Upper lobe of left lung (tissue), 6 donors: ENCODE measurements around the gene SRCIN1. TPM values are rescaled to one million over a fixed set of nuclear protein-coding genes. Genes with fewer than 3 reads are reported as not detected.

ENCODE experiments used
- ATAC-seq, 2 donors: fragments of 200-7000 bp; cut with Tn5 transposase; one replicate each; pipeline ENCODE4 v1.9.1; 2022; ENCODE audit warnings: mild to moderate bottlenecking in 2 of 2, moderate library complexity in 2 of 2; ENCODE audit not compliant: low FRiP score in 2 of 2
- DNase-seq, 2 donors: peaks; one replicate each; pipeline ENCODE4 v3.0.0-alpha.2; 2019 to 2020
- H3K27ac ChIP-seq, 4 donors: fragments of 200-600 bp; sonication (generic); one replicate each; pipeline ENCODE4 v1.5.1; 2016 to 2019
- H3K27me3 ChIP-seq, 4 donors: fragments of 200-600 bp; sonication (generic); one replicate each; pipeline ENCODE4 v1.5.1; 2017 to 2019
- H3K36me3 ChIP-seq, 4 donors: fragments of 200-600 bp; sonication (generic); one replicate each; pipeline ENCODE4 v1.5.1; 2016 to 2019
- H3K4me1 ChIP-seq, 4 donors: fragments of 200-600 bp; sonication (generic); one replicate each; pipeline ENCODE4 v1.5.1; 2018 to 2019
- H3K4me3 ChIP-seq, 4 donors: fragments of 200-600 bp; sonication (generic); one replicate each; pipeline ENCODE4 v1.5.1; 2017 to 2019; ENCODE audit warnings: mild to moderate bottlenecking in 2 of 4, moderate library complexity in 1 of 4
- H3K9me3 ChIP-seq, 4 donors: fragments of 200-600 bp; sonication (generic); one replicate each; pipeline ENCODE4 v1.5.1; 2018 to 2019
- CTCF ChIP-seq, 6 experiments: fragments of 450-650 bp in 4 of 6; fragments of 200-600 bp in 2 of 6; sonication (generic) in 2 of 6; IDR thresholded peaks; one replicate each; pipeline ENCODE4 v1.5.1; 2016 to 2019; ENCODE audit warnings: antibody characterized with exemption in 6 of 6
- EP300 ChIP-seq, 4 donors: sonication (generic); formaldehyde crosslinking; IDR thresholded peaks; one replicate each; pipeline ENCODE4 v1.5.1; 2017; ENCODE audit warnings: antibody characterized with exemption in 4 of 4, control low read depth in 2 of 4
- POLR2A ChIP-seq, 4 donors: fragments of 450-650 bp; IDR thresholded peaks; one replicate each; pipeline ENCODE4 v1.5.1; 2016 to 2017; ENCODE audit warnings: antibody characterized with exemption in 4 of 4, mild to moderate bottlenecking in 2 of 4
- POLR2AphosphoS5 ChIP-seq, 2 donors: sonication (generic); formaldehyde crosslinking; IDR thresholded peaks; one replicate each; pipeline ENCODE4 v1.5.1; 2017; ENCODE audit warnings: antibody characterized with exemption in 2 of 2
- WGBS, 2 donors: methylation state at CpG; one replicate each; pipeline ENCODE4 v1.1.5; 2017 to 2018; 5-methylcytosine and 5-hydroxymethylcytosine counted together
- total RNA-seq, 6 donors: library from RNA; depleted of rRNA in 4 of 6; stranded (reverse); fragments of >200 nt in 4 of 6; gene quantifications; one replicate each; pipeline versions ENCODE4 v1.1.0 to v1.2.1, GENCODE V29; 2016 to 2021
- donor health status: DM: no; HTN: no; CAD: no; lungs with moderate emphysema.
- donor health status: DM: no; HTN: yes; CAD: no; lungs with severe emphysema.

The SRCIN1 gene
- total RNA-seq, 6 donors from 2014 or later: 1.6 to 16.6 (median 5.6) TPM

- peaks cover 0 to 42% (median 26%) of the 10 kb centered on the region in 4 donors for H3K27me3 ChIP-seq
- DNase-seq (no peak), ATAC-seq (no peak)
- no peak for TF ChIP-seq POLR2A (IDR thresholded peaks at IDR 0.05)
- TF ChIP-seq CTCF (IDR thresholded peaks at IDR 0.05): no peak
- TF ChIP-seq POLR2AphosphoS5 (IDR thresholded peaks at IDR 0.05): no peak
- no peak for TF ChIP-seq EP300 (IDR thresholded peaks at IDR 0.05)
- 78 to 88% methylated on average over 8 to 9 of the region's 9 CpGs for WGBS, 2 donors
- H3K36me3 ChIP-seq: no peaks in the 10 kb centered on the region
- no peak overlapping the region for H3K4me3 ChIP-seq
- peaks cover 9 to 20% (median 13%) of the 10 kb centered on the region in 4 donors for H3K4me1 ChIP-seq
- H3K9me3 ChIP-seq: no peaks in the 10 kb centered on the region
- H3K27ac ChIP-seq: no peak overlapping the region
These were observed 36.8 kb downstream of the SRCIN1 start for GRCh38 chr17:38568845-38569510.

- no peak for TF ChIP-seq POLR2A (IDR thresholded peaks at IDR 0.05)
- TF ChIP-seq EP300 (IDR thresholded peaks at IDR 0.05): no peak
- TF ChIP-seq POLR2AphosphoS5 (IDR thresholded peaks at IDR 0.05): no peak
- no peak for TF ChIP-seq CTCF (IDR thresholded peaks at IDR 0.05)
- WGBS, 2 donors: 83 to 89% methylated on average over 6 of the region's 6 CpGs
- H3K36me3 ChIP-seq: no peaks in the 10 kb centered on the region
- H3K4me3 ChIP-seq: no peak overlapping the region
- ATAC-seq (no peak), DNase-seq (no peak)
- peaks cover 9 to 27% (median 16%) of the 10 kb centered on the region in 4 donors for H3K4me1 ChIP-seq
- H3K27ac ChIP-seq: no peak overlapping the region
- H3K9me3 ChIP-seq: no peaks in the 10 kb centered on the region
- H3K27me3 ChIP-seq: peaks cover 0 to 46% (median 30%) of the 10 kb centered on the region in 4 donors
These were observed 37.5 kb downstream of the SRCIN1 start for GRCh38 chr17:38568274-38568673.

GRCh38 chr17:38567350-38567749 lies 38.4 kb downstream of the SRCIN1 start:
- Histone ChIP-seq H3K27ac (no peak overlapping the region), H3K4me3 (no peak overlapping the region), H3K27me3 (peaks cover 0 to 47% (median 31%) of the 10 kb centered on the region in 4 donors), H3K36me3 (no peaks in the 10 kb centered on the region), H3K9me3 (no peaks in the 10 kb centered on the region), H3K4me1 (peaks cover 6 to 20% (median 10%) of the 10 kb centered on the region in 4 donors)
- ATAC-seq (no peak), DNase-seq (no peak)
- TF ChIP-seq POLR2AphosphoS5 (IDR thresholded peaks at IDR 0.05) (no peak), CTCF (IDR thresholded peaks at IDR 0.05) (no peak), EP300 (IDR thresholded peaks at IDR 0.05) (no peak), POLR2A (IDR thresholded peaks at IDR 0.05) (no peak)
- 88 to 90% methylated on average over 2 of the region's 2 CpGs for WGBS, 2 donors

- H3K36me3 ChIP-seq: no peaks in the 10 kb centered on the region
- DNase-seq: no peak
- no peak overlapping the region for H3K27ac ChIP-seq
- H3K4me1 ChIP-seq: peaks cover 0 to 18% (median 3%) of the 10 kb centered on the region in 4 donors
- WGBS, 2 donors: 65 to 71% methylated on average over 5 of the region's 5 CpGs
- TF ChIP-seq POLR2AphosphoS5 (IDR thresholded peaks at IDR 0.05) (no peak), CTCF (IDR thresholded peaks at IDR 0.05) (no peak)
- H3K9me3 ChIP-seq: no peaks in the 10 kb centered on the region
- H3K27me3 ChIP-seq: peaks cover 0 to 47% (median 31%) of the 10 kb centered on the region in 4 donors
- no peak for ATAC-seq
- no peak overlapping the region for H3K4me3 ChIP-seq
These were observed 39.1 kb downstream of the SRCIN1 start for GRCh38 chr17:38566666-38567031.
